Omental fat pad (tissue), 4 donors: ENCODE data around the gene CARMIL1. TPM values are rescaled to one million over a fixed set of nuclear protein-coding genes. Genes with fewer than 3 reads are reported as not detected.

Experiments
- ATAC-seq: fragments of 150-250 bp; one replicate; pipeline ENCODE4 v1.9.1; 2016; ENCODE audit warnings: mild to moderate bottlenecking, moderate library complexity; ENCODE audit not compliant: low FRiP score
- DNase-seq: peaks from one replicate; pipeline ENCODE4 v3.0.0-alpha.2; 2019; ENCODE audit warnings: low spot score
- CTCF ChIP-seq, 3 donors: fragments of 450-650 bp; IDR thresholded peaks; one replicate each; pipeline ENCODE4 v1.5.1; 2016 to 2017; ENCODE audit warnings: antibody characterized with exemption in 3 of 3, mild to moderate bottlenecking in 3 of 3, moderate library complexity in 2 of 3
- total RNA-seq, 4 donors: library from RNA; depleted of rRNA; stranded (reverse); fragments of >200 nt; gene quantifications; one replicate each; pipeline ENCODE4 v1.1.0, GENCODE V29; 2016

The CARMIL1 gene
- total RNA-seq, 4 donors from 2014 or later: 24.4 to 35.3 (median 29.6) TPM

GRCh38 chr6:25481267-25481666 is 202.1 kb downstream of the CARMIL1 start:
- no peak for ATAC-seq
- no peak for TF ChIP-seq CTCF (IDR thresholded peaks at IDR 0.05)

GRCh38 chr6:25482996-25483395 is 203.8 kb downstream of the CARMIL1 start:
- DNase-seq: no peak
- ATAC-seq: no peak
- TF ChIP-seq CTCF (IDR thresholded peaks at IDR 0.05): no peak

More at GRCh38 chr6:25481267-25481666, 202.1 kb downstream of the CARMIL1 start:
- no peak for DNase-seq

- no peak for DNase-seq
- no peak for TF ChIP-seq CTCF (IDR thresholded peaks at IDR 0.05)
- no peak for ATAC-seq
These were observed 204.8 kb downstream of the CARMIL1 start for GRCh38 chr6:25483943-25484342.

- ATAC-seq (no peak), DNase-seq (no peak)
- TF ChIP-seq CTCF (IDR thresholded peaks at IDR 0.05): no peak
These were observed 205.7 kb downstream of the CARMIL1 start for GRCh38 chr6:25484900-25485299.

GRCh38 chr6:25485821-25486534 is 206.8 kb downstream of the CARMIL1 start:
- TF ChIP-seq CTCF (IDR thresholded peaks at IDR 0.05): no peak
- ATAC-seq (peak; percentile 37), DNase-seq (no peak)

- no peak for TF ChIP-seq CTCF (IDR thresholded peaks at IDR 0.05)
- DNase-seq (no peak), ATAC-seq (no peak)
These were observed 207.4 kb downstream of the CARMIL1 start for GRCh38 chr6:25486550-25486949.

- no peak for TF ChIP-seq CTCF (IDR thresholded peaks at IDR 0.05)
- no peak for DNase-seq
- no peak for ATAC-seq
These were observed 207.8 kb downstream of the CARMIL1 start for GRCh38 chr6:25487012-25487411.
